Prostate gland (tissue), 2 donors: ENCODE measurements around the gene OR11H7. TPM values are rescaled to one million over a fixed set of nuclear protein-coding genes. Genes with fewer than 3 reads are reported as not detected.
"Not testable (repeated sequence)": the region's sequence is repeated elsewhere in the genome, so short reads cannot be mapped to it uniquely, and the experiment has no call there.

Experiments
- DNase-seq: peaks from one replicate; pipeline ENCODE4 v3.0.0-alpha.2; 2019; ENCODE audit warnings: low spot score
- H3K27ac ChIP-seq, 2 donors: fragments of 200-600 bp; sonication (generic); 2 replicates each; pipeline ENCODE4 v1.5.1; 2017 to 2019
- H3K27me3 ChIP-seq: fragments of 200-600 bp; sonication (generic); replicated peaks from 2 replicates; pipeline ENCODE4 v1.5.1; 2019; ENCODE audit not compliant: insufficient read depth
- H3K36me3 ChIP-seq, 2 donors: fragments of 200-600 bp; sonication (generic); 1 replicate in 1 of 2; 2 replicates in 1 of 2; pipeline versions ENCODE4 v1.5.1 to v1.8.1; 2017 to 2019
- H3K4me1 ChIP-seq: fragments of 200-600 bp; sonication (generic); replicated peaks from 2 replicates; pipeline ENCODE4 v1.5.1; 2019
- H3K4me3 ChIP-seq, 2 donors: fragments of 200-600 bp; sonication (generic); 2 replicates each; pipeline ENCODE4 v1.5.1; 2017 to 2019
- H3K9me3 ChIP-seq: fragments of 200-600 bp; sonication (generic); 2 replicates; pipeline ENCODE4 v1.5.1; 2017
- CTCF ChIP-seq, 4 experiments: fragments of 200-600 bp in 2 of 4; fragments of 450-650 bp in 2 of 4; sonication (generic) in 2 of 4; IDR thresholded peaks; 1 replicate in 3 of 4; 2 replicates in 1 of 4; pipeline ENCODE4 v1.5.1; 2016 to 2019; ENCODE audit warnings: antibody characterized with exemption in 4 of 4, mild to moderate bottlenecking in 2 of 4, moderate library complexity in 2 of 4
- POLR2A ChIP-seq: fragments of 450-650 bp; IDR thresholded peaks from one replicate; pipeline ENCODE4 v1.6.1; 2016; ENCODE audit warnings: antibody characterized with exemption, mild to moderate bottlenecking
- POLR2AphosphoS5 ChIP-seq: sonication (generic); formaldehyde crosslinking; IDR thresholded peaks from one replicate; pipeline ENCODE4 v1.6.1; 2017; ENCODE audit warnings: antibody characterized with exemption
- WGBS: methylation state at CpG from one replicate; pipeline ENCODE4 v1.1.5; 2018; 5-methylcytosine and 5-hydroxymethylcytosine counted together
- intact Hi-C: fragments of 100-400 bp; cut with DNase I; formaldehyde crosslinking; loops from one replicate; pipeline ENCODE4 v1.14.2; 2022
- total RNA-seq, 2 donors: library from RNA; depleted of rRNA; stranded (reverse); fragments of >200 nt; gene quantifications; one replicate each; pipeline ENCODE4 v1.1.0, GENCODE V29; 2016

Gene OR11H7
- total RNA-seq, 2 donors from 2014 or later = not detected

GRCh38 chr14:20197459-20197858 lies 31.3 kb upstream of the OR11H7 start:
- DNase-seq = no peak
- no peaks in the 10 kb centered on the region for H3K9me3 ChIP-seq
- no peaks in the 10 kb centered on the region for H3K27me3 ChIP-seq
- intact Hi-C loops = no loop called here
- H3K4me1 ChIP-seq = no peaks in the 10 kb centered on the region
- H3K36me3 ChIP-seq = no peaks in the 10 kb centered on the region
- 67% methylated on average over 6 of the region's 6 CpGs for WGBS
- H3K4me3 ChIP-seq = no peak overlapping the region
- no peak overlapping the region for H3K27ac ChIP-seq
- no peak for TF ChIP-seq POLR2AphosphoS5
- TF ChIP-seq CTCF (IDR thresholded peaks at IDR 0.05) = no peak
- no peak for TF ChIP-seq POLR2A

- H3K9me3 ChIP-seq = no peaks in the 10 kb centered on the region
- H3K36me3 ChIP-seq = no peaks in the 10 kb centered on the region
- no peak overlapping the region for H3K4me3 ChIP-seq
- no peak overlapping the region for H3K27ac ChIP-seq
- WGBS = 69% methylated on average over 5 of the region's 5 CpGs
- intact Hi-C loops = no loop called here
- no peak for DNase-seq
- TF ChIP-seq POLR2A (no peak), POLR2AphosphoS5 (no peak), CTCF (IDR thresholded peaks at IDR 0.05) (no peak)
- no peaks in the 10 kb centered on the region for H3K4me1 ChIP-seq
- no peaks in the 10 kb centered on the region for H3K27me3 ChIP-seq
These were observed 29.8 kb upstream of the OR11H7 start for GRCh38 chr14:20198991-20199390.

GRCh38 chr14:20204721-20205120 lies 24.1 kb upstream of the OR11H7 start:
- intact Hi-C loops = no loop called here
- Histone ChIP-seq H3K9me3 (no peaks in the 10 kb centered on the region), H3K4me3 (no peak overlapping the region), H3K36me3 (no peaks in the 10 kb centered on the region), H3K27me3 (no peaks in the 10 kb centered on the region), H3K27ac (no peak overlapping the region), H3K4me1 (no peaks in the 10 kb centered on the region)
- TF ChIP-seq CTCF (IDR thresholded peaks at IDR 0.05) (no peak), POLR2A (no peak), POLR2AphosphoS5 (no peak)
- no peak for DNase-seq
- 53% methylated on average over 3 of the region's 3 CpGs for WGBS

GRCh38 chr14:20209595-20209994 lies 19.2 kb upstream of the OR11H7 start:
- H3K9me3 ChIP-seq = no peaks in the 10 kb centered on the region
- WGBS = 92% methylated on average over 2 of the region's 2 CpGs
- no peaks in the 10 kb centered on the region for H3K36me3 ChIP-seq
- no peak for DNase-seq
- H3K27ac ChIP-seq = no peak overlapping the region
- H3K27me3 ChIP-seq = no peaks in the 10 kb centered on the region
- TF ChIP-seq POLR2AphosphoS5 (no peak), POLR2A (no peak), CTCF (IDR thresholded peaks at IDR 0.05) (no peak)
- intact Hi-C loops = no loop called here
- no peaks in the 10 kb centered on the region for H3K4me1 ChIP-seq
- no peak overlapping the region for H3K4me3 ChIP-seq

GRCh38 chr14:20212406-20212805 lies 16.4 kb upstream of the OR11H7 start:
- H3K27me3 ChIP-seq, DNase-seq, H3K9me3 ChIP-seq, H3K4me3 ChIP-seq, intact Hi-C loops, H3K27ac ChIP-seq, H3K4me1 ChIP-seq, H3K36me3 ChIP-seq: not testable (repeated sequence)
- WGBS = 92% methylated on average over 4 of the region's 28 CpGs
